H1 (cell line): Measurements from ENCODE around the gene CHSY3. TPM values are rescaled to one million over a fixed set of nuclear protein-coding genes. Genes with fewer than 3 reads are reported as not detected.

Experiments
- CTCF ChIA-PET: fragments of 300-600 bp; sonication (Branson Sonifier 250); formaldehyde crosslinking; loops from one replicate; lab custom pipeline; 2021; ENCODE audit not compliant: partially characterized antibody; lab: Charles Lee
- POLR2A ChIA-PET: fragments of 300-600 bp; sonication (Branson Sonifier 250); formaldehyde crosslinking; loops from one replicate; lab custom pipeline; 2021; ENCODE audit warnings: inconsistent platforms; ENCODE audit not compliant: partially characterized antibody; lab: Charles Lee
- DNase-seq, 2 experiments: peaks; one replicate each; pipeline versions ENCODE4 v3.0.0 to v3.0.0-alpha.2; 2010 to 2022; ENCODE audit warnings: low spot score in 2 of 2, low read depth in 1 of 2, mixed read lengths in 1 of 2
- FAIRE-seq: peaks from 2 replicates; lab custom pipeline; 2011; peaks lifted over from hg19 to GRCh38; lab: Jason Lieb, UNC
- H2AFZ ChIP-seq: 2 replicates; pipeline ENCODE4 v1.8.1; 2012; ENCODE audit warnings: low read length, inconsistent platforms
- H2AK5ac ChIP-seq: 2 replicates; pipeline ENCODE4 v1.6.1; 2013; ENCODE audit warnings: low read depth, low read length
- H2BK120ac ChIP-seq: replicated peaks from 2 replicates; pipeline ENCODE3; 2013; ENCODE audit warnings: low read depth, low read length, inconsistent platforms
- H2BK12ac ChIP-seq: 2 replicates; pipeline ENCODE4 v1.6.1; 2013; ENCODE audit warnings: low read depth, low read length
- H2BK15ac ChIP-seq: 2 replicates; pipeline ENCODE4 v1.6.1; 2013; ENCODE audit warnings: low read length
- H2BK20ac ChIP-seq: 2 replicates; pipeline ENCODE4 v1.6.1; 2013; ENCODE audit warnings: low read length
- H2BK5ac ChIP-seq: 2 replicates; pipeline ENCODE4 v1.6.1; 2013; ENCODE audit warnings: low read depth, low read length
- H3K14ac ChIP-seq: 2 replicates; pipeline ENCODE4 v1.6.1; 2013; ENCODE audit warnings: inconsistent platforms; ENCODE audit not compliant: insufficient read length
- H3K18ac ChIP-seq: 2 replicates; pipeline ENCODE4 v1.6.1; 2013; ENCODE audit warnings: low read length; ENCODE audit errors: extremely low read depth
- H3K23ac ChIP-seq: 2 replicates; pipeline ENCODE4 v1.6.1; 2013; ENCODE audit warnings: inconsistent platforms; ENCODE audit not compliant: insufficient read length
- H3K23me2 ChIP-seq: 2 replicates; pipeline ENCODE4 v1.6.1; 2013; ENCODE audit warnings: low read depth, low read length
- H3K27ac ChIP-seq: 2 replicates; pipeline ENCODE4 v1.6.1; 2011; ENCODE audit warnings: low read depth, low read length, inconsistent platforms
- H3K27me3 ChIP-seq, 4 experiments: replicated peaks in 1 of 4; 1 replicate in 1 of 4; 2 replicates in 3 of 4; pipeline versions ENCODE4 v1.6.1 to v1.8.1; 2011 to 2013; ENCODE audit warnings: low read length in 3 of 4, mild to moderate bottlenecking in 3 of 4, inconsistent platforms in 2 of 4, mixed read lengths in 2 of 4, moderate library complexity in 1 of 4; ENCODE audit not compliant: control insufficient read depth in 3 of 4, insufficient read depth in 3 of 4; ENCODE audit errors: extremely low read depth in 1 of 4
- H3K36me3 ChIP-seq, 4 experiments: 2 replicates each; pipeline versions ENCODE4 v1.6.1 to v1.8.1; 2011 to 2013; ENCODE audit warnings: mild to moderate bottlenecking in 4 of 4, low read length in 3 of 4, moderate library complexity in 2 of 4, control low read depth in 1 of 4, inconsistent platforms in 1 of 4; ENCODE audit not compliant: insufficient read depth in 4 of 4, control insufficient read depth in 2 of 4
- H3K4ac ChIP-seq: replicated peaks from 2 replicates; pipeline ENCODE3; 2013; ENCODE audit warnings: low read length, low read depth, mixed read lengths, inconsistent platforms; ENCODE audit not compliant: insufficient read length
- H3K4me1 ChIP-seq, 4 experiments: replicated peaks in 1 of 4; 1 replicate in 1 of 4; 2 replicates in 3 of 4; pipeline versions ENCODE4 v1.6.1 to v1.8.1; 2011 to 2013; ENCODE audit warnings: low read length in 3 of 4, inconsistent platforms in 2 of 4, mixed read lengths in 1 of 4; ENCODE audit not compliant: insufficient read depth in 4 of 4, control insufficient read depth in 3 of 4
- H3K4me2 ChIP-seq, 2 experiments: 2 replicates each; pipeline versions ENCODE4 v1.6.1 to v1.8.1; 2011 to 2013; ENCODE audit warnings: low read depth in 2 of 2, low read length in 2 of 2, control low read depth in 1 of 2, inconsistent platforms in 1 of 2, mild to moderate bottlenecking in 1 of 2; ENCODE audit not compliant: insufficient read depth in 1 of 2
- H3K4me3 ChIP-seq, 4 experiments: fragments of 200-600, 300-600 bp in 1 of 4; sonication (generic), shearing (Covaris generic), sonication (Bioruptor Twin) in 1 of 4; 2 replicates each; pipeline versions ENCODE4 v1.5.1 to v1.8.1; 2011 to 2016; ENCODE audit warnings: low read length in 4 of 4, low read depth in 3 of 4, control low read depth in 2 of 4, inconsistent platforms in 2 of 4, mild to moderate bottlenecking in 2 of 4, mixed read lengths in 1 of 4, moderate library complexity in 1 of 4; ENCODE audit not compliant: insufficient read depth in 2 of 4; ENCODE audit errors: extremely low read depth in 1 of 4
- H3K56ac ChIP-seq: replicated peaks from 2 replicates; pipeline ENCODE3; 2013; ENCODE audit warnings: low read depth, mild to moderate bottlenecking, mixed read lengths, low read length, inconsistent platforms; ENCODE audit not compliant: insufficient read length
- H3K79me1 ChIP-seq: 2 replicates; pipeline ENCODE4 v1.6.1; 2013; ENCODE audit warnings: low read depth, low read length, control low read depth
- H3K79me2 ChIP-seq, 2 experiments: 2 replicates each; pipeline versions ENCODE4 v1.6.1 to v1.8.1; 2012 to 2013; ENCODE audit warnings: low read length in 2 of 2, mild to moderate bottlenecking in 2 of 2, inconsistent platforms in 1 of 2; ENCODE audit not compliant: insufficient read depth in 2 of 2, control insufficient read depth in 1 of 2
- H3K9ac ChIP-seq, 4 experiments: replicated peaks in 1 of 4; 1 replicate in 1 of 4; 2 replicates in 3 of 4; pipeline versions ENCODE4 v1.6.1 to v1.8.1; 2011 to 2013; ENCODE audit warnings: low read depth in 3 of 4, low read length in 3 of 4, control low read depth in 2 of 4, mild to moderate bottlenecking in 2 of 4, moderate library complexity in 2 of 4, inconsistent platforms in 1 of 4; ENCODE audit errors: extremely low read depth in 1 of 4
- H3K9me3 ChIP-seq, 2 experiments: 2 replicates each; pipeline versions ENCODE4 v1.6.1 to v1.8.1; 2012 to 2013; ENCODE audit warnings: mild to moderate bottlenecking in 2 of 2, moderate library complexity in 2 of 2, control low read depth in 1 of 2, inconsistent platforms in 1 of 2, low read depth in 1 of 2, low read length in 1 of 2, mixed read lengths in 1 of 2; ENCODE audit not compliant: insufficient read depth in 2 of 2
- H4K20me1 ChIP-seq, 2 experiments: replicated peaks in 1 of 2; 2 replicates each; pipeline versions ENCODE3 to v1.8.1; 2011 to 2013; ENCODE audit warnings: inconsistent platforms in 2 of 2, low read length in 2 of 2, mild to moderate bottlenecking in 1 of 2; ENCODE audit not compliant: insufficient read depth in 2 of 2, control insufficient read depth in 1 of 2
- H4K5ac ChIP-seq: 2 replicates; pipeline ENCODE4 v1.6.1; 2013; ENCODE audit warnings: low read length, low read depth, mixed read lengths, inconsistent platforms; ENCODE audit not compliant: insufficient read length
- H4K8ac ChIP-seq: 2 replicates; pipeline ENCODE4 v1.8.0; 2013; ENCODE audit warnings: mild to moderate bottlenecking, moderate library complexity, low read length, inconsistent platforms; ENCODE audit not compliant: insufficient read depth; ENCODE audit errors: extremely low read depth
- H4K91ac ChIP-seq: replicated peaks from 2 replicates; pipeline ENCODE3; 2013; ENCODE audit warnings: low read length, mixed read lengths, inconsistent platforms; ENCODE audit not compliant: insufficient read length
- BACH1 ChIP-seq: IDR thresholded peaks from 2 replicates; pipeline ENCODE4 v1.6.1; 2012; ENCODE audit warnings: low read length, improper control_type of control experiment
- CEBPB ChIP-seq: IDR thresholded peaks from 2 replicates; pipeline ENCODE4 v1.6.1; 2012; ENCODE audit warnings: low read depth, low read length
- CHD1 ChIP-seq: IDR thresholded peaks from 2 replicates; pipeline ENCODE4 v1.6.1; 2012; ENCODE audit warnings: low read depth, low read length, improper control_type of control experiment
- CREB1 ChIP-seq: IDR thresholded peaks from 2 replicates; pipeline ENCODE4 v1.6.1; 2012; ENCODE audit warnings: inconsistent platforms
- EGR1 ChIP-seq: IDR thresholded peaks from 2 replicates; pipeline ENCODE4 v1.6.1; 2011; ENCODE audit warnings: low read depth, low read length, borderline replicate concordance
- EP300 ChIP-seq, 2 experiments: IDR thresholded peaks; 1 replicate in 1 of 2; 2 replicates in 1 of 2; pipeline ENCODE4 v1.6.1; 2011 to 2012; ENCODE audit warnings: low read depth in 2 of 2, low read length in 2 of 2, mild to moderate bottlenecking in 2 of 2, borderline replicate concordance in 1 of 2, inconsistent platforms in 1 of 2, moderate library complexity in 1 of 2
- FOSL1 ChIP-seq: IDR thresholded peaks from 2 replicates; pipeline ENCODE4 v1.6.1; 2011; ENCODE audit warnings: mild to moderate bottlenecking, low read depth, low read length, moderate library complexity; ENCODE audit not compliant: insufficient read depth
- GTF2F1 ChIP-seq: IDR thresholded peaks from 2 replicates; pipeline ENCODE4 v1.6.1; 2012; ENCODE audit warnings: low read depth, low read length, improper control_type of control experiment, borderline replicate concordance
- HDAC2 ChIP-seq, 2 experiments: fragments of 300-600 bp in 1 of 2; sonication (generic) in 1 of 2; IDR thresholded peaks; 2 replicates each; pipeline ENCODE4 v1.6.1; 2011 to 2012; ENCODE audit warnings: low read depth in 2 of 2, low read length in 2 of 2, mild to moderate bottlenecking in 2 of 2, moderate library complexity in 2 of 2, borderline replicate concordance in 1 of 2, inconsistent platforms in 1 of 2
- HDAC6 ChIP-seq: IDR thresholded peaks from one replicate; pipeline ENCODE4 v1.7.1; 2012; ENCODE audit warnings: low read depth, mild to moderate bottlenecking, inconsistent platforms, low read length, moderate library complexity
- RBBP5 ChIP-seq: IDR thresholded peaks from 2 replicates; pipeline ENCODE4 v1.7.1; 2012; ENCODE audit warnings: low read depth, mild to moderate bottlenecking, inconsistent platforms, low read length, moderate library complexity, borderline replicate concordance
- RNF2 ChIP-seq: fragments of 200-900, 300-1000 bp; sonication (generic); IDR thresholded peaks from 2 replicates; pipeline ENCODE4 v1.7.1; 2016; ENCODE audit warnings: borderline replicate concordance, low read depth, mild to moderate bottlenecking, antibody characterized with exemption, low read length; ENCODE audit not compliant: poor library complexity, severe bottlenecking; ENCODE audit errors: missing control alignments
- RXRA ChIP-seq: IDR thresholded peaks from 2 replicates; pipeline ENCODE4 v1.6.1; 2011; ENCODE audit warnings: low read depth, mild to moderate bottlenecking, low read length, moderate library complexity; ENCODE audit not compliant: insufficient read depth
- USF2 ChIP-seq: IDR thresholded peaks from 2 replicates; pipeline ENCODE4 v1.6.1; 2011; ENCODE audit warnings: low read length, improper control_type of control experiment
- polyA plus RNA-seq, 7 experiments: library from polyadenylated mRNA; depleted of rRNA in 3 of 7; stranded (reverse) in 5 of 7; unstranded in 2 of 7; fragments of >200 nt in 5 of 7; fragments of 200-250 nt in 2 of 7; gene quantifications; 1 replicate in 5 of 7; 2 replicates in 1 of 7; 4 replicates in 1 of 7; pipeline versions ENCODE4 v1.2.1 to v1.2.3, GENCODE V29; 2011 to 2013; ENCODE audit warnings: missing spikeins in 2 of 7, mixed read lengths in 2 of 7
- total RNA-seq: library from RNA; stranded (reverse); fragmentation: NEBNext Ultra II Directional; extraction: Animal tissue kit (Norgen Biotek cat#: 25700); gene quantifications from 2 replicates; pipeline ENCODE4 v1.2.1, GENCODE V29; 2021

The CHSY3 gene
- total and polyA plus RNA-seq, 2 of the 8 experiments (the other 6 are each of a cell fraction or from before 2014, with no cell fraction given) = 0.24 to 1.8 TPM

GRCh38 chr5:130110328-130110727, 206.1 kb downstream of the CHSY3 start:
- Histone ChIP-seq H3K9ac (no peak overlapping the region), H3K23me2 (no peaks in the 10 kb centered on the region), H2BK120ac (no peak overlapping the region), H3K9me3 (no peaks in the 10 kb centered on the region), H3K56ac (no peak overlapping the region), H3K27me3 (peaks cover 0 to 1% (median 0%) of the 10 kb centered on the region in 4 experiments; a peak in 1 of 7 replicates), H3K4me1 (no peaks in the 10 kb centered on the region), H3K36me3 (no peaks in the 10 kb centered on the region), H3K18ac (no peak overlapping the region), H2AFZ (no peak overlapping the region), H3K4ac (no peak overlapping the region), H3K14ac (no peak overlapping the region), H3K4me2 (no peak overlapping the region), H2AK5ac (no peak overlapping the region), H4K5ac (no peak overlapping the region), H4K20me1 (no peaks in the 10 kb centered on the region), H3K79me2 (no peaks in the 10 kb centered on the region), H2BK12ac (no peak overlapping the region), H4K91ac (no peak overlapping the region), H3K79me1 (no peaks in the 10 kb centered on the region), H2BK15ac (no peak overlapping the region), H3K23ac (no peak overlapping the region), H4K8ac (no peak overlapping the region), H3K27ac (no peak overlapping the region), H2BK5ac (no peak overlapping the region), H3K4me3 (no peak overlapping the region), H2BK20ac (no peak overlapping the region)
- FAIRE-seq = no peak
- CTCF ChIA-PET = interaction anchor here (0.6 to 2.0 kb wide), 19 partner anchors 9 to 799 kb away, joined by 3 to 22 read pairs (median 3); no protein-coding TSS in a partner anchor
- POLR2A ChIA-PET = no interaction called here
- TF ChIP-seq RXRA (no peak), EGR1 (no peak), CREB1 (no peak), CEBPB (no peak), USF2 (no peak), RBBP5 (no peak), CHD1 (no peak), EP300 (IDR thresholded peaks at IDR 0.05; ENCODE audit: borderline replicate concordance in 1 of 2, low read depth in 2 of 2, low read length in 2 of 2) (no peak), HDAC2 (IDR thresholded peaks at IDR 0.05; ENCODE audit: borderline replicate concordance in 1 of 2, low read depth in 2 of 2, low read length in 2 of 2) (no peak), RNF2 (no peak), GTF2F1 (no peak), BACH1 (no peak), FOSL1 (no peak), HDAC6 (no peak)
- DNase-seq = no peak
